HG03571 (cell line): ENCODE results near the gene AHSG.
A peak's percentile ranks its signal among the peaks of the same experiment; 100 is the strongest.
"Not testable (repeated sequence)": the region's sequence is repeated elsewhere in the genome, so short reads cannot be mapped to it uniquely, and the experiment has no call there.

ENCODE experiments used
- ATAC-seq: cut with Tn5 transposase; IDR thresholded peaks from one replicate; pipeline ENCODE4 v1.9.1; 2021; ENCODE audit not compliant: unreplicated experiment

Gene AHSG, protein sequence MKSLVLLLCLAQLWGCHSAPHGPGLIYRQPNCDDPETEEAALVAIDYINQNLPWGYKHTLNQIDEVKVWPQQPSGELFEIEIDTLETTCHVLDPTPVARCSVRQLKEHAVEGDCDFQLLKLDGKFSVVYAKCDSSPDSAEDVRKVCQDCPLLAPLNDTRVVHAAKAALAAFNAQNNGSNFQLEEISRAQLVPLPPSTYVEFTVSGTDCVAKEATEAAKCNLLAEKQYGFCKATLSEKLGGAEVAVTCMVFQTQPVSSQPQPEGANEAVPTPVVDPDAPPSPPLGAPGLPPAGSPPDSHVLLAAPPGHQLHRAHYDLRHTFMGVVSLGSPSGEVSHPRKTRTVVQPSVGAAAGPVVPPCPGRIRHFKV

DNA sequence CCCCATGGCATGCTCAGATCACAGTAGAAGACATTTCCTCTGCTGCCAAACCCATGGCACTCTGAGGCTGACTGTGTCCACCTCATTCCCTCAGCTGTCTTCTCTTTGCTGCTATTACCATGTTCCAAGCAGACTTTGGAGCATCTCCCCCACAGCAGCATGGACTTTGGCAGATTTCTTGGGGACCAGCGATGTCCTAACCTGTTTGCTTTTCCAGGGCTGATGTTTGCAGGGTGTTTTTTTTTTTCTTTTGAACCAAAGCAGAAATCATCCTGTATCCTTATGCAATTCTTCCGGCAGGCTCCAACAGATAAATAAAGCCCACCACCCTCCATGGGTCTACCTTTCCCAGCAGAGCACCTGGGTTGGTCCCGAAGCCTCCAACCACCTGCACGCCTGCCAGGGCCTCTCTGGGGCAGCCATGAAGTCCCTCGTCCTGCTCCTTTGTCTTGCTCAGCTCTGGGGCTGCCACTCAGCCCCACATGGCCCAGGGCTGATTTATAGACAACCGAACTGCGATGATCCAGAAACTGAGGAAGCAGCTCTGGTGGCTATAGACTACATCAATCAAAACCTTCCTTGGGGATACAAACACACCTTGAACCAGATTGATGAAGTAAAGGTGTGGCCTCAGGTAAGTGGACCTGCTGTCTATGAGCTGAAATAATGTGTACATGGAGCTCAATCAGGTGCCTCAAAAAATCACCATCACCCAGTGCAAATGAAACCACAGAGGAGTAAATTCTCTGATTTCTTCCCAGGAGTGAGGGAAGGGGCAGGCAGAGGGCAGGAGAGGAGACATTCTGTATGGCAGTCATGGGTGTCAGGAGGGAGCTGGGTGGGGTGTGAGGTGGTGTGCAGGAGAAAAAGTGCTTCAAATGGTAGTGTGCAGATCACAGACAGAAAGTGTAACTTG is at the start of gene AHSG:
AHSG (plus strand) TSS at position 340 of the 916 bp plus-strand sequence; CDS start at position 422, 82 bp downstream.
- no peak for ATAC-seq

DNA sequence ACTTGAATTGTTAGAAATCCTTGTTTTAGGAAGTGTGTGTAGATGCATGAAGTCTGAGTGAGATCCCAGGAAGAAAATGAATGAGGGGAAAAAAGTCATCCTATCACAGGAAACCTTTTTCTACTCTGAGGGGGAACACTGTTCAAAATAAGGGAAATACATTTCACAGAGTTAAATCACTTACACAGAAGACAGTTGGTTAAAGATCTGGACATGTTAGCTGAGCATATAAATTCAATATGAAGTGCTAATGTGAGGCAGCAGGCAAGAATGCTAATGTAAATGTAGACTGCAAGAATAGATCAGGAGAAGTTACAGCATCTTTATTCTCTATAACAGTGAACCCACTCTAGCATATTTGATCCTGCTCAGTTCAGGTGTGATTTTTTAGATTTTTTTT is 48.3 kb upstream of the AHSG start:
- ATAC-seq = no peak

DNA sequence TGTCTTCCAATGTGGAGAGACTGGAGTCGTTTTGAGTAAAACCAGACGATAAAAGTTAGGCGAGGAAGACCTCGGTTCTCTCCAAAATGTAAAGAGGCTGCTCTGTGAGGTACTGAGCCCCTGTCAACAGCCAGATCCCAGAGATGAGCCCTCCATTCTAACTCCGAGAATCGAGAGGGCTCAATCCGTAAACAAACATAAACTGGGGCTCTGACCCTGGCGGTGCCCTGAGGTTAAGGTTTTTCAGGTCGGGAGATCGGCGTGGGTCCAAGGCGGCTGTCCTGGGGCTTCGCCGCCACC is 46.1 kb upstream of the AHSG start:
- ATAC-seq = no peak

DNA sequence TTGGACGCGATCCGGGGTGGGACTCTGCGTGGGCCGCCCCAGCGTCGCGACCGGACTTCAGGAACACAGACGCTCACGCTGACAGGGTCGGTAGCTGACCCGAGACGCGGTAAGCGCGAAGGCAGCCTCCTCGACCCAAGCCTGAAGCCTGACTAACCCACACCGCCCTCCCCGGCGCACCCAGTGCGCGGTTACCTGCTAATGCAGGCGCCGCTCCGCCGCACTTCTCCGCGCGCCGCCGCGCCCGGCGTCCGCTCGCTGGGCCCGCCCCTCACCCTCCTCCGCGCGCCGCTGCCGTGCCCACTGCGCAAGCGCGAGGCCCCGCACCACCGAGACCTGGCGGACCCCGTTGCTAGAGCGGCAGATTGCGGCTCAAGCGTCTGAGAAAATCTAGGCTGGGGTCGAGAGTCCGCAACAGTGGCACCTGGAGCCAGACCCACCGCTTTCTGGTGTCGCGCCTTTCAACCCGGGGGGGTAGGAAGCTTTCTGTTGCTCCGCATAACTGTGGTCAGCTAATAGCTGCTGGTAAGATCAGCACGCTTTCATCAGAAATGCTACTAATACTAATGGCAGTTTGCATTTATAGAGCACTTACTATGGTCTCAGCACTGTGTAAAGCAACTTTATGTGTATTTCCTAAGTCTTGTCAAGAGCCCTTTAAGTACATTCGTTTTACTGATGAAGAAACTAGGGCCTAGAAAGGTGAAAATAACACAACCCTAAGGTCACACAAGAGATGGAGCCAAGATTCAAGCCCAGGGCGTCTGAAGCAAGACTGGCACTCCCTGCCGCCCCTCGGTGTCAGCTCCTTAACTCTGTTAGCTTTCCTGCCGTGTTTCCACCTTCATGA is 45.6 kb upstream of the AHSG start, which contains the start of gene TBCCD1:
TBCCD1 (minus strand) TSS at position 268 of the 850 bp plus-strand sequence. CDS start 3,010 bp downstream, outside the sequence.
- peak; percentile 45 for ATAC-seq

DNA sequence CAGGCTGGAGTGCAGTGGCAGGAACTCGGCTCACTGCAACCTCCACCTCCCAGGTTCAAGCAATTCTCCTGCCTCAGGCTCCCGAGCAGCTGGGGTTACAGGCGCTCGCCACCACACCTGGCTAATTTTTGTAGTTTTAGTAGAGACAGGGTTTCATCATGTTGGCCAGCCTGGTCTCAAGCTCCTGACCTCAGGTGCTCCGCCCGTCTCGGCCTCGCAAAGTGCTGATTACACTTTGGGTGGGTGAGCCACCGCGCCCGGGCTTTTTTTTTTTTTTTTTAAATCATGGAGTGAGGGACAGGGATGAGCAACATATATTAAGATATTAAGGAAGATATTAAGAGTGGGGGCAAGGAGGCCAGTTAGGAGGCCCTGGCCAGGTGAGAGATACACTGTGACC is 43.5 kb upstream of the AHSG start:
- not testable (repeated sequence) for ATAC-seq

DNA sequence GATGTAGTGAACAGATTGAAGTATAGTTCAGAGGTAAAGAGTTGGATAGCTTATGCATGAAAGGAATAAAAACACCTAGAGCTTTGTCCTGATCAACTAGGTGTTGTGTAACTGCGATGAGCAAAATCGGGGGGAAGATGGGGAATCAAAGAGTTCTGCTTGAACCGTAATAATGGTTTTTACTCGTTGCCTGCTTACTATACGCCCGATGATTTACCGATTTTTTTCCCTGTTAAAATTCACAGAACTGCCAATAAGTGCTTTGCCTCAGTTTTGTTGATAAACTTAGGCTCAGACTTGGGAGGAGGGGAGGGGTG is 43.1 kb upstream of the AHSG start:
- ATAC-seq = no peak

DNA sequence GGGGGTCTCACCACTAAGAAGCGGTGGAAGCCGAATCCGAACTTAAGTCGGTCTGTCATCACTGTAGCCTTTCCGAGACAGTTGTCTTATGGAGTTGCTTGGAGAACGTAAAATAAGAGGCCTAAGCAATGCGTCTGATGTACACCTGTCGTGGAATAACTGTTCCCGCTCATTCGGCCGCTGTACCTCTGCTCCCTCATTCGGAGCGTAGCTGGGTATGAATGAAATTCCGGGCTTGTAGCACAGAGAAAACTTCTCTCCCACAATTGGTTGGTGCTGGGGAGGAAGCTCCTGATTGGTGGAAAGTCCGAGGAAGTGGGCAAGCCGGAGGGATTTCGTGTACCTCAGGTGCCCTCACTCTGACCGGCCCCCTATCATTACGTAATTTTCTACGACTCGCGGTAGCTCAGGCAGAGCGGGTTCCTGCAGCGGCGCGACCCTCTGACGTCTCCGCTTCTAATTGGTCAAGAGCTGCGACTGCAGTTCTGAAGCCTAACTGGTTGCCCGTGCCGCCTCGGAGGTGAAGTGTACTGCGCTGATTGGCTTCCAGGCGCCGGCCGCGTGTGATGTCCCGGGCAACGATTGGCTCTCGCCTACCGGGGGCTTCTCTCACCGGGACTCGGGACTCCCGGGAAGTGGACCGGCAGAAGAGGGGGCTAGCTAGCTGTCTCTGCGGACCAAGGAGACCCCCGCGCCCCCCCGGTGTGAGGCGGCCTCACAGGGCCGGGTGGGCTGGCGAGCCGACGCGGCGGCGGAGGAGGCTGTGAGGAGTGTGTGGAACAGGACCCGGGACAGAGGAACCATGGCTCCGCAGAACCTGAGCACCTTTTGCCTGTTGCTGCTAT is 42.5 kb upstream of the AHSG start, which contains the start of gene DNAJB11:
DNAJB11 (plus strand) TSS at position 625 of the 845 bp plus-strand sequence; CDS start at position 803, 178 bp downstream.
- peak; percentile 85 for ATAC-seq

DNA sequence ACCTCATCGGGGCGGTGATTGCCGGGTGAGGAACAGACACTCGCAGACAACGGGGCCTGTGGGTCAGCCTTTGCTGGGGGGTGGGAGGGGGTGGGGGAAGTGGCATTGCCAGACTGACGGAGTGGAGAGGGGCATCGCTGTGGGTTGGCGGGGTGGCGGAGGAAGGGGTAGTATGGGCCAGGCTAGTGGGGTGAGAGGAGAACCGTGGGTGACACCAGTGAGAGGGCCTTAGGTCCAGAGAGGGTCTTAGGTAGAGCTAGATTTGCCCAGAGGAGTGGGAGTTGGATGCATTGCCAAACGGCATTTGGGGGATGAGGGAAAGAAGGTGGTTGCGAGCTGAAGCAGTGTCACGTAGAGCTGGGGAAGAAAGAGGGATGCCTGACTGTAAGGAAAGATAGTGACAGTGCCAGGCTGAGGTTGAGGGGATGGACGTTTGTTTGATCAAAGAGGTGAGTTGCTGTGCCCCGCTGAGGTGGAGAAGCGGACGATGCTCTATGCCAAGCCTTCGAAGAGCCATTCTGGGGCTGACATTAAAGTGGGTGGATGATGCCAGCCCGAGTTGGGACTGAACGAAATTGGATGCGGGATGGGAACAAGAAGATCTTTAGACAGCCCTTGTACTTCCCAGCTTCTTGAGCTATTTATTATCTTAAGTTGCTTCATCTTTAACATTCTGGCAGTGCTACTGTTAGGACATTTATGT is 41.8 kb upstream of the AHSG start:
- ATAC-seq = no peak

DNA sequence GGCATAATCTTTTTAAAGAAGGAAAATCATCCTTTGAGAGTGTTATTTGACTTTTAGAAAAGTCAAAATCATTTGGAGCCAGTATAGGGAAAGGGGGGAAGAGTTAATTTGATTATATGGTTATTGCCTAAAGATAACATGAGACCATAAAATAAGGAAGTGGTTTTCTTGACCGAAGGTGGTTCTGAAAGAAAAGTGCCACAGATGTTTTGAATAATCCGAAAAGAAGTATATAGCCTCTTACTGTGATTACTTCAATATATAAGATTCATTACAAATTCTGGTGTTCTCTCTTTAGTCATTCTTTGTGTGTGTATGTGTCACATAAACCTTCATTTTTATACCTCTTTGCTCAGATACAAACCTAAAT is 41.2 kb upstream of the AHSG start:
- no peak for ATAC-seq

DNA sequence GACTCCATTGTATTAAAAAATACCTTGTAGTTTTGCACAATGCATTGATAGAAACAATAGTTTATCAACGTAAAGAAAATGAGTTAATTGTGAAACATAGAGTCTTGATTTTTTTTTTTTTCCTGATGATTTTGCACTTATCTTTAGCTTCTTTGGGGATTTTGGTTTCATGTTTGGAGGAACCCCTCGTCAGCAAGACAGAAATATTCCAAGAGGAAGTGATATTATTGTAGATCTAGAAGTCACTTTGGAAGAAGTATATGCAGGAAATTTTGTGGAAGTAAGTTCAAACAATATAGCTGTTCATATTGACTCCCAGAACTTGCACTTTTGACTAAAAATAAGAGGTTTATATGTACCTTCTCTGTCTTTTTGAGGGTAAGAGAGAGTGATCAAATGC is 35.3 kb upstream of the AHSG start:
- ATAC-seq = no peak

DNA sequence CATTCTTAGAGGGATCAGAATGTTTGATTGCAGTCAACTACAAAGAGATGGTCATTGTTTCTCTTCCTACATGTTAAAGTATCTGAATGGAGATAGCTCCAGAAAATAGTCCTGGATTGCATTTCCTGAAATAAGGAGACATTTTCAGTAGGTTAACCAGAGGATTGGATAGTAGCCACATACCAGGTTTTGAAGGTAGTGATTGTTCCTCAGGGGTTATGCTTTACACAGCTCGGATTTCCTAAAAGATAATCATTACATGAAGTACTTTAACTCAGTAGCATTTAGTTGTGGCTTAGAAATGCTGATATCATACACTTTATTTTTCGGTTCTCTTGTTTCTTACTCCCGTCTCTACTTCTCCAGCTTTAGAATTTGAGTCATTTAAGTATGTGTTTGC is 32.1 kb upstream of the AHSG start:
- no peak for ATAC-seq

DNA sequence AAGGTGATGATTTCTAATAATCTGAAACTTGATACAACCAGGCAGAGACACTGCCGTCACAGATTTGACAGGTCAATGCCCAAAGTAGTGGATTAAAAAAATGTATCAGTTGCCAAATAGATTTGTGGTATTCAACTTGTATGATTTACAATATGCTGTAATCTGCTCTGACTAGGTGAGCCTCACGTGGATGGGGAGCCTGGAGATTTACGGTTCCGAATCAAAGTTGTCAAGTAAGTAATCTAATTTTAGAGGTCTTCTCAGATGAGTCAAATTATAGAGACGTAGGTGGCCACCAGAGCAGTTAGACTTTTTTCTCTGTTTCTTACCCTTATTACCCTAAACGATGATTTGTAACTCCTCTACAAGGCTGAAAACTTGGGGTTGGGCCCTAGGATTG is 30.3 kb upstream of the AHSG start:
- no peak for ATAC-seq

DNA sequence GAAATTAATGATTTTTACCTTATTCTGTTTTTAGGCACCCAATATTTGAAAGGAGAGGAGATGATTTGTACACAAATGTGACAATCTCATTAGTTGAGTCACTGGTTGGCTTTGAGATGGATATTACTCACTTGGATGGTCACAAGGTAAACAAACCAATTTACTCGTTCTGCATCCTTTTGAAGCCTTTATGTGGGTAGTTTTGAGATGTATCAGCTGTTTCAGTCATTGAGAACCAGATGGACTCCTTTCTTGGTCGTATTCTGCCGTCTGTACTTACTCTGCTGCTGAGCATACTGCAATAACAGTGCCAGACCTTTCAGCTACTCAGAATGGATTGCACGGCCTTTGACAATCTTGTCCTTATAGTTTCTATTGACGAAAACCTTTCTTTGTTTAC is 29.0 kb upstream of the AHSG start:
- ATAC-seq = no peak

DNA sequence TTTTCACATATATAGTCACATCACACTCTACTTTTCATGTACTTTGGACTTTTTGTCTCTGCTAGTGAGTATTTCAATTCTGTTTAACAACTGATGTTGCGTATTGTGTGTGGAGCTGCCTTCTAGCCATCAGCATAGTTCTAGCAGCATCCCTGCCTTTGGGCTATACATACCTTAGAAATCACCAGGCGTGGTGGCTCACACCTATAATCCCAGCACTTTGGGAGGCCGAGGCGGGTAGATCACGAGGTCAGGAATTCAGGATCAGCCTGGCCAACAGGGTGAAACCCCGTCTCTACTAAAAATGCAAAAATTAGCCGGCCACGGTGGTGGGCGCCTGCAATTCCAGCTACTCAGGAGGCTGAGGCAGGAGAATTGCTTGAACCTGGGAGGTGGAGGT is 26.6 kb upstream of the AHSG start:
- ATAC-seq = not testable (repeated sequence)

DNA sequence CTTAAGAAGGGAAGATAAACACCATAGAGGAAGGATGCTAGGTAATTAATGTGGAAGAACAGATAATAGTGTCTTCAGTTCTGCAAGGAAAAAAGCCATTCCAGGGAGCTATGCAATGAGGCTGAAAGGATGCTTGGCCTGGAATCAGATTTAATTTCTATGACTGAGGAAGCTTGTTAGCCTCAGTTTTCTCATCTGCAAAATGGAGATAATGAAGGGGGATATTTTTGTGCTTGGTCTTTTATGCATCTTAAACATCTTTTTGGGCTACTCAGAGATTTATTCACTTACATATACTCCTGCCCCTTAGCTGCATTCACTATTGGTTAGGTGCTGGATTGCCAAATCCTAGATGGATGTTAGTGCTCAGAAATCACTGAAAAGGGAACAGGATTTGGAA is 25.7 kb upstream of the AHSG start:
- no peak for ATAC-seq

DNA sequence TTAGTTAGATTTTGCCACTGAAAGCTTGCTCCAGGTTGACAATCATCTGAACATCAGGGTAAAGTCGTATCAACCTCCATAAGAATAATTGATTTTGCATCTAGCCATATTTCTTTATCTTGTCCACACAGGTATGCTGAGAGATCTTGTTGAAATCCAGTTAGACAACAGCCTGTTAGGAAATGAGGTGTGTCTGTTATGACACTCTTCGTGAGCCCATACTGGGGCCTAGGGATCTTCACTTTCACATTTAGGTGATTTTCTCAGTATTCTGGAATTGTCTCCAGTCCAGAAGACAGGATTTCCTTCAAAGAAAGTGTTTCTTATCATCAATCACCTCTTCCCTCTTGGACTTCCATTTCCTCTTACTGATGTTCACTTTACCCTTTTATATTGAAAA is 24.2 kb upstream of the AHSG start:
- no peak for ATAC-seq

DNA sequence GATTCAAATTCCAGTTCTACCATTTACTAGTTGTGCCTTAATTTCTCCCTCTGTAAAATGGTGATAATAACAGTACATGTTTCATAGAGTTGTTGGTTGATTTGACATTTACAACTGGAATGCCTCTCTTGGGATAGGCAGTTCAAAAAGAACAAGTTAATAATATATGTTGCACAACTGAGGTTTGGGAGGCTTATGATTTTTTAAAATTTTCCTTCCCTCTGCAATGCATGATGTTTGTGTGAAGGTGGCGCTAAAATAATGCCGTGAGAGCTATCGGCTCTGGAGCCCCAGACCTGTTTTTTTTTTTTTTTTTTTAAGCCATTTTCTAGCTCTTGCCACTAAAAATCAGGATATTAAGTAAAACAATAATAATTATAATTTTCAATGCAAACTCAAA is 23.7 kb upstream of the AHSG start:
- ATAC-seq = no peak

DNA sequence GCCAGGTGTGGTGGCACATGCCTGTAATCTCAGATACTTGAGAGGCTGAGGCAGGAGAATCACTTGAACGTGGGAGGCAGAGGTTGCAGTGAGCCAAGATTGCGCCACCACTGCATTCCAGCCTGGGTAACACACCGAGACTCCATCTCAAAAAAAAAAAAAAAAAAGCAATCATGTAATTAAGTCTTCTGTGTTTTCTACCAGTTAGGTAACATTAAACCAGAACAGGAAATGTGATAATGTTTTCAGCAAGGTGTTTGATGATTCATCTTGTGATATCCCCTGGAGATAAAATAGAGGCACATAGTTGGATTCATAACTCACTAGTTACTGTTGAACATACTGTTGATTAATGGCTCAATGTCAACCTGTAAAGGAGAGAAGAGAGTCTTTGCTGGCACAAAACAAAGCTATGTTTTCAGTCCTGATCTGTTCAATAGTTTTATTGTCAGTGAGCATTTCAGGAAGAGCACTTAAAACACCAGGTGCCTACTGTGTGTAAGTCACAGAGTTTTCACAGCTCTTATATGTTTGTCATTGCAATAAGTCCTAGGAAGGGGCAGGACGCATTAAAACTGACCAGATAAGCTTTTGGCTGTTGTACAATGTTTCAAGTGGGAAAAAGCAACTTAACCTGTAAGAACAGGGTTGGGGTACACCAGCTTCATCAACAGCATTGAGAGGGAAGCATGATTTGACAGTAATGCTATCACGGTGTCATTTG is 22.8 kb upstream of the AHSG start:
- ATAC-seq = no peak
